ENCODE results near the gene MAGEA9B.
"Not testable (repeated sequence)": the region's sequence is repeated elsewhere in the genome, so short reads cannot be mapped to it uniquely, and the experiment has no call there.

The MAGEA9B gene, protein sequence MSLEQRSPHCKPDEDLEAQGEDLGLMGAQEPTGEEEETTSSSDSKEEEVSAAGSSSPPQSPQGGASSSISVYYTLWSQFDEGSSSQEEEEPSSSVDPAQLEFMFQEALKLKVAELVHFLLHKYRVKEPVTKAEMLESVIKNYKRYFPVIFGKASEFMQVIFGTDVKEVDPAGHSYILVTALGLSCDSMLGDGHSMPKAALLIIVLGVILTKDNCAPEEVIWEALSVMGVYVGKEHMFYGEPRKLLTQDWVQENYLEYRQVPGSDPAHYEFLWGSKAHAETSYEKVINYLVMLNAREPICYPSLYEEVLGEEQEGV

DNA sequence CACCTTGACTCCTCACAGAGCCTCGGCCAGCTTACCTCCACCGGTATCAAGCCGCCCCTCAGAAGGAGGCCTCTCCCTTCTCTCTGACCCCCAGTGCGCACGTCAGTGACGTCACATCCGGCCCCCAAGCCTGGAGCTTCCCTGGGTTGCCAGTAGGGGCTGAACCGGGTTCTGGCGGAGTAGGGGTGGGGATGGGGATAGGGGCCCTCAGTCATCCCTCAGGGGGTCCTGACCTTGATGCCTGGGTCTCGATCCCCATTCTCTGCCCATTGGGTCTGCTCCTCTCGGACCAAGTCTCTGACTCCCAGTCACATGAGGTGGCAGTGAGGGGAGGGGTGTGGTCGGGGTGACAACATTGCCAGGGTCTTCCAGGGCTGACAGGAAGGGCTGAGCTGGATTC lies at the start of gene MAGEA9B:
Gene MAGEA9B (minus strand): TSS at position 101 of the 400 bp plus-strand sequence. CDS start 4,280 bp downstream, outside the sequence.
- not testable (repeated sequence) for DNase-seq

DNA sequence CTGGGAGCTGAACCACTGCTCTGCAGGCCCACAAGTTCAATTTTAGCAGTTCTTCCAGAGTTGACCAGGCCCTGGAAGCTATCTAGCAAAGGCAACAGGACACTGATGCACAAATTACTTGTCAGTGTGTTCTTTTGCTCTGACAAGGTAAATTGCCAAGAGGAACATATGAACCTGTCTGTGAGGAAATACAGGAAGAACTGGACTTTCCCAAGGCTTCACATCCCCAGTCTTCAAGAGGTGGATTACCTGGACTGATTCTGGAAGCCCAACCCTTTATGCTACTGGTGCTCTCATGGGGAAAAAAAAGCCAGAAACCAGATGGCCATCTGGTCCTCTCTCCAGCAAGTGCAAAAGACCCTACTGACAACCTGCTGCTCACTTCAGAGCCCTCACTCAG lies 46.3 kb upstream of the MAGEA9B start:
- no peak for DNase-seq

DNA sequence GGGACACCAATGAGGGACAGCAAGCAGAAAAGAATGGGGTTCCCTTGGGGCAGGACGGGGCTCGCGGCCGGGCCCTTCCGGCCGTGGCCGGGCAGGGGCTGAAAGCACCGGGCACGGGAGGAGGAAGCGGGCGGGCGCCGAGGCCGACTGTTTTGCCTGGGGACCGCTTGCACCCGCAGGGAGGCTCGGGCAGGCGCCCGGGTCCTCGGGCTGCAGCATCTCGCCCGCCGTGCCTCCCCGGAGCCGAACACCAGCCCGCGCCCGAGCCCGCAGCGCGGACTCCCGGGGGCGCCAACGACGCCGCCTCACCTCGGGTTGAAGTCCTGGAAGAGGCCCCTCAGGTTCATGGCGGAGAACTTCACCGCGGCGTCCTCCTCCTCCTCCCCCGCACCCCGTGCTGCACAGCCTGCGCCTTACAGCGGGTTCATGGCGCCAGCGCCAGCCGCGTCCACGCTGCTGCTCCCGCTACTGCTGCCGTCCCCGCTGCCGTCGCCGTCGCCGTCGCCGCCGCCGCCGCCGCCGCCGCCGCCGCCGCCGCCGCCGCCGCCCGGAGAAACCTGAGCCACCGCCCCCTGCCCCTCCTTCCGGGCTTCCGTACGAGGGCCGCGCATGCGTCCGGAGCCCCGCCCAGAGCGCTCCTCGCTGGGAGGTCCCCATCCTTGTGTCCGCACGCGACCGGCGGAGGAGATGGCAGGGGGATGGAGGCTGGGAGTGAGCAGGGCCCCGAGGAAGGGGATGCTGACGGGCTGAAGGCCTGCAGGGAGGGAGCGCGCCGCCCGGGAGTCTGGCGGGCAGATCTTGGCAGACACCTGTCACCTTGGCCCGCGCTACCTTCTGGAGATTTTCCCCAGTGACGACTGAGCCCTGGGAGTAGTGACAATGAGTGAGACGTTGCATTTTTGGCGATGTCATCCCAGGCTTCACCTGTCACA lies 44.2 kb upstream of the MAGEA9B start, which contains the start of gene TMEM185A:
Gene TMEM185A (minus strand): TSS at position 559 of the 932 bp plus-strand sequence. CDS start 212 bp downstream, at position 347.
- DNase-seq: peak; percentile 7

DNA sequence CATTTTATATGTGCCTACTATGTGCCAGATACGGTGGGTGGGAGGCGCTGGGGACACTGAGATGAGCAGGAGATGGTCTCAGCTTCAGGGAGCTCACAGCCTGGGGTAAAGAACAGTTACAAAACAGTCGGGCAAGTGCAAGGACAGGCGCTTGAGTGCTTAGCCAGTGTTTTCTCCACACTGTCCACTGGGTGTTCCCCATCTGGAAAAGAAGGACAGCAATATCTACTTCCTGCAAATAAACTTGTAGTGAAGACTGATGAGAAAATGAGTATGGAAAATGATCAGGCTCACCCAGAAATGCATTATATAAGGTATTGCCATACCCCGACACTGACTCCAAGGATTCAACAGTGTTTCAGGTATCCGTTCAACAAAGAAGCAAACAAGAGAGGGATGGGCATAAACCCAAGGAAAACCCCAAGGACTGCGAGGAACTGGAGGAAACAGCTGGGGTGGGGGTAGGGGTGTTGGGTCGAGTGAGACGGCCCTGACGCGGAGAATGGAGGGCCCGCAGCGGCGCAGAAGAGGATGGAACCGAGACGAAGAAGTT lies 43.5 kb upstream of the MAGEA9B start:
- no peak for DNase-seq

DNA sequence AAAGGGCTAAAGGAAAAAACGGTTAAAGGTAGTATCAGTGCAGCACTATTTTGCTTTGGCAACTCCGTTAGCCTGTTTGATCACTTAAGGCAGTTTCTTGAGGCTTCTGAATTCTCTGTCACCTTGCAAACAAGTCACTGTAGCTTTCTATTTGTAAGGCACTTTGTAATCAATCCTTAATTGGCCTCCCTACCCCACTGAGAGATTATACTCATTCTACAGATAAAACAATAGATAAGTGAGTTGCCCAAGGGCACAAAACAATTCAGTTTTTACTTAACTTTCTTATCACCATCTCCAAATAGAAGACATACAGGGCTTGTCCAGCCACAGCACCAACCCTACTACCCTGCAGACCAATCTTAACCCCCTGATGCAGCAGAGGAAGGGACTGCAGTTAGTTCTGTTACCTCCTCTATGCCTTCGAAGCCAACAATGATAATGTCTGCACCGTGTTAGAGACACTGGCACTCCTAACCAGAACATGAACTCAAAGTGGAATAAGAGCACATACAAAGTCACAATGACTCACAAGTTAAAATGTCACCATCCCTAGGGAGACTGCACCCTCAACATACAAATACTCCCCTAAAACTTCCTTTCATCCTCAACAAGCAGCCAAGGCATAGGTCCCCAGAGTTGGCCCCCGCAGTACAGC lies 42.6 kb upstream of the MAGEA9B start:
- DNase-seq: no peak

DNA sequence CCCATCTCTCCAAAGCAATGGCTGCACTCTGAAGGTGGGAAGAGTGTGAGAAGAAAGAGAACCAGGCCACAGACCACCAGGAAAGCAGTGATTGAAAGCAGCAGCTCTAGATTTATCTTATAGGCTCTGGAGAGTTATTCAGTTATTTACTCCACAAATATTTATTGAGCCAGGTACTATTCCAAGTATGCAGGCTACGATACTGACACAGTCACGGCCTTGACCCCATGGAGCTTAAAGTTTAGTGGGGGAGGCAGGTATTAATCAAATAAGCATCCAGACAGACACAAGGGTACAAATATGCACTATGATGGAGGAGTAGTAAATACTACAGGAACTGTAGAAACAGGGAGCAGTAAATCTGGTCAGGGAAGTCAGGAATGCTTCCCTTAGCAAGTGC lies 41.5 kb upstream of the MAGEA9B start:
- DNase-seq: no peak

DNA sequence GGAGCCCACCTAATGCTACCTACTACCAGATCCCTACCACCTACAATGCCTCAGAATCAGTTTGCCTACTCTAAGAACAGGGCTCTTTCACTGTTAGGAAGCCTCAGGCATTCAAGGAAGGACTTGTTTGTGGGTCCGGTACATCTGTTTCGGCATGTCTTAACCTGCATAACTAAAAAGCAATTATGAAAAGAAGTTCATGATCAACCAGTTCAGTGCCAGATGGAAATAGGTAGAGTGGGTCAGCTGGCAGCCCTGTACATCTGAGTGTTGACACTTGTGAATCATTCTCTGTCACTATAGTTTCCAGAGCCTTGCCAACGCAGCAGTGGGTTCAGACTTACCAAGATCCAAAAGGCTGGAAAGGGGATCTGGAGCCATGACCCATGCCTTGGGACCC lies 41.0 kb upstream of the MAGEA9B start:
- DNase-seq: no peak

DNA sequence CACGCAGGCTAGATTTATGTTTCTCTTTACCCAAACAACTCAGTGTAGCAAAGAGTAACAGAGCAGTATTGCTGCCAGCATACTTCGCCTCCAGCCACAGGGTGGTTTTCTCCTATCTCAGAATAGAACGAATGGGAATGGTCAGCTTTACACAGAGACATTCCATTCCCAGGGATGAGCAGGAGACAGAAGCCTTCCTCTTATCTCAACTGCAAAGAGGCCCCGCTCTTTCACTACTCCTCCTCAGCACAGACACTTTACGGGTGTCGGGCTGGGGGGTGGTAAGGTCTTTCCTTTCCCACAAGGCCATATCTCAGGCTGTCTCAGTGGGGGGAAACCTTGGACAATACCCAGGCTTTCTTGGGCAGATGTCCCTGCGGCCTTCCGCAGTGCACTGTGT lies 39.6 kb upstream of the MAGEA9B start:
- not testable (repeated sequence) for DNase-seq

DNA sequence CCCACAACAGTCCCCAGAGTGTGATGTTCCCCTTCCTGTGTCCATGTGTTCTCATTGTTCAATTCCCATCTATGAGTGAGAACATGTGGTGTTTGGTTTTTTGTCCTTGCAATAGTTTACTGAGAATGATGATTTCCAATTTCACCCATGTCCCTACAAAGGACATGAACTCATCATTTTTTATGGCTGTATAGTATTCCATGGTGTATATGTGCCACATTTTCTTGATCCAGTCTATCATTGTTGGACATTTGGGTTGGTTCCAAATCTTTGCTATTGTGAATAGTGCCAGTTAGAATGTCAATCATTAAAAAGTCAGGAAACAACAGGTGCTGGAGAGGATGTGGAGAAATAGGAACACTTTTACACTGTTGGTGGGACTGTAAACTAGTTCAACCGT lies 32.4 kb upstream of the MAGEA9B start:
- not testable (repeated sequence) for DNase-seq

DNA sequence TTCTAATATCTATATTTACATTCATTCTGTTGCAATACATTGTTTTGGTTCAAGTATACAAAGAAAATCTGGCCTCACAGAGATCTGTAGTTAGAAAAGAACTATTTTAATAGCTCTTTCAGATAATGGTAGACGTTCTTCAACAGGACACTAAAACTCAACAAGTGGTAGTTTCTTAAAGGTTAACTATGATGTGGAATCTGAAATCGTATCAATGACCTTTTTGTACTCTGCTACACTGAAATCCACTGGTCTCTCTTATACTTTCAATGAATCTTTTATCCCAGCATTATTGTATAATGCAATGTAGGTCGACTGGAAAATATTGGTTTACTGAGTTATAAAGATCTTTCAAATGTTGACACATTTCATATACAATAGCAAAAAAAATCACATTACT lies 31.6 kb upstream of the MAGEA9B start:
- no peak for DNase-seq

DNA sequence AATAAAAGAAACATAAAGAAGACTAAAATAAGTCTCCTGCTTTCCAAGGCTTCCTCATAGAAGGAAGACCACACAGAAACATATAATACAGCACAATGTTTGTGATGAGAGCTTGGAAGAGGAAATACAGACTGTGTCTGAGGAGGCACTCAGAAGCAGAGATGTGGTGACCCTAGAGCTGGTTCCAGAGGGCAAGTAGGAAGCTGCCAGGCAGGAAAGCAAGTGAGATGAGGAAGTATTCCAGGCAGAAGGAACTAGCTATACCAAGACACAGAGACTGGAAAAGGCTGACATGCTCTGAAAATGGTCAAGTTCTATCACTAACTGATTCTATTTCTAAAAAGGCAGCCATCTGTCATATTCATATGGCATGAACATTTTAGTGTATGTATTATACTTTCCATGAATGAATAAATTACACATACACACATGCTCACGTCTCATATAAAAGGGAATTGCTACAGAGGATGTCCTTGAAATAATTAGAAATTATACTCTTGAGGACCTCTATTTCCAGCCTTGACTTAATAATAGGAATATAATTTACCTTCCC lies 24.4 kb upstream of the MAGEA9B start:
- no peak for DNase-seq

DNA sequence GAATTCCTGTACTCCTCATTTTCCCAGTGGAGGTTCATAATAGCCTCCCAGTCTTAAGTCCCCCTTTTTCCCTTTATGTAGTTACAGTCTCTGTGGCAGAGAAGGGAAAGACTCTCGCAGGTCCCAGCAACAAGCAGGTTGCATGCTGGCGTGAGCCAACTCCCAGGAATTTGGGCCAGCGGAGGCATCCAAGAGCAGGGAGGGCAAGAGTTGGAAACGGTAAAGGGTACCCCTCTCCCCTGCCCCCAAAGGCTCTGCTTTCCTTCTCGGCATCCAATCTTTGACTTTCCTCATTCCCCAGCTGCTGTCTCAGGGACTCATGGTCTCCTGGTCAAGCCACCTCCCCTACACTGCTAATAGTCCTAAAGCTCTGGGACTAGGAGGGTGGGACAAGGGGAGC lies 23.3 kb upstream of the MAGEA9B start:
- no peak for DNase-seq

DNA sequence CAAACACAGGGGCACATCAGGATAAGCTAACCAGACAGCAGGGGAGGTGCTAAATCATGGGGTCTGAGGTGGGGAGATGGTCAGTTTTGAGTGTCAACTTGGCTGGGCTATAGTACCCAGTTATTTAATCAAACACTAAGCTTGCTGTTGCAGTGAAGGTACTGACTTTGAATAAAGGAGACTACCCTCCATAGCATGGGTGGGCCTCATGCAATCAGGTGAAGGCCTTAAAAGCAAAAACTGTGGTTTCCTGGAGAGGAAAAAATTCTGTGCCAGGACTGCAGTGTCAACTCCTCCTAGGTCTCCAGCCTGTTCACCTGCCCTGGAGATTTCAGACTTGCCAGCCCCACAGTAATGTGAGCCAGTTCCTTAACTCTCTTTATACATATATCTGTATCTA lies 20.4 kb upstream of the MAGEA9B start:
- DNase-seq: no peak

DNA sequence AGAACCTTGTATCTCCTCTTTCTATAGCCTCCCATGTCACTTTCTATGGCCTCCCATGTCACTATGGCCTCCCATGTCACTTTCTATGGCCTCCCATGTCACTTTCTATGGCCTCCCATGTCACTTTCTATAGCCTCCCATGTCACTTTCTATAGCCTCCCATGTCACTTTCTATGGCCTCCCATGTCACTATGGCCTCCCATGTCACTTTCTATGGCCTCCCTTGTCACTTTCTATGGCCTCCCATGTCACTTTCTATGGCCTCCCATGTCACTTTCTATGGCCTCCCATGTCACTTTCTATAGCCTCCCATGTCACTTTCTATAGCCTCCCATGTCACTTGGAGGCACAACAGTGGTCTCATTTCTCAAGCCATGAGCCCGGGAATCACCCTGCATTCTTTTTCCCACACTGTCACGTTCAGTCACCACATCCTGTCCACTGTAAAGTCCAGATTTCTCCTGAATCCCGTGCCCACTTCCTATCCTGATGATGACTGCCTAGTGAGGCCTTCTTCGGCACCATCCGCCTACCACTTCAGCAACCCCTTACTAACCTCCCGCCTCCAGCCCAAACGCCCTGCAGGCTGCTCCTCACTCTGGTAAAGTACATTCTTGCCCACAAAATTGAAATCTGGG lies 18.1 kb upstream of the MAGEA9B start:
- DNase-seq: not testable (repeated sequence)

DNA sequence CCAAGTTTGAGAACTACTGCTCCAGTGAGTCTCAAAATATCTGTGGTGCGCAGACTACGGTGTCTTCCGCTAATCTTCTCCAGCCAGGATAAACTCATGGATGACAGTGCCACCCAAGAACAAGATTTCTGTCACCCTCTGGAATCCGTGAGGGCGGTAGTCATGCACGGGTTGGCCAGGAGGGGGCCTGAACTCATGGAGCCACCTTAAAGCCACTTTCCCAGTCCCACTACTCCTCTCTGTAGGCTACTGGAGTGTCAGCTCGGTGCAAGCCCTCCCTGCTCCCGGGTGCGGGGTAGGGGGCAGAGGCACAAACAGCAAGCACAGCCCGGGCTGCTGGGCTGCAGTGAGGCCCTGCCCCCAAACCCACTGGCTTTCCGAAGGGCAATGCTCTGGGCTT lies 11.3 kb upstream of the MAGEA9B start:
- DNase-seq: not testable (repeated sequence)

DNA sequence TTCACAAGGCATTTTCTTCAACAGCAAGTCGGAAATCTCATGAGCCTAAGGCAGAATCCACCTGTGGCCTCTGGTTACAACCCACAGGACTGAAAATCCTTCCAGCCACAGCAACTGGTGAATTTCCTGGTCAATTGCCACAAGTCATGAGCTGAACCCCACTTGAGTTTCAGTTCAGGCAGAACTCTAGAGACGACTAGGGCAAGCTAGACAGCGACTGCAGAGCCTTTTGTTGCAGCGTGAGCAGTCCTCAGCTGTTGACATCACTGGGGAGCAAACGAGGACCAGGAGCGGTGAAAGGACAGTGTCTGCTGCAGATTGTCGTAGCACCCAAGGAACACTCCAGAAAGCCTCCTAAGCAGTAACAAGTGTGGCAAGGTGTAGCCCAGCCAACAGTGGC lies 8.7 kb upstream of the MAGEA9B start:
- not testable (repeated sequence) for DNase-seq

DNA sequence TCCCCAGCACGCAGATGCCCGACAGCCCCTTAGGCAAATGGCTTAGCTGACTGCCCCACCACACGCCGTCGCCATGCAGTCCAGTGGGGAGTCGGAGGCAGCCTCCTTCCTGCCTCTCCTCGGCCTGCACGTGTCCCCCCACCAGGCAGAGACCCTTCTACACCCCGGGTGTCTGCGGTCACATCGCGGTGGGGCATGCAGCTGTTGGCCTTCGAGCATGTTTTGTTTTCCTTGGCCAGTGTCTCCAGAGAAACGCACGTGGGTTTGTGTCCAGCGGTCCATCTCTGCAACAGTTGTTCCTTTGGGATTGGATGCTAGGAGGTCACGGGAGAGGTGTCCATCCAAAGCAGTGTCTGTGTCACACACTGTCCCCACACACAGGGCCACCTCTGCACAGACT lies 8.0 kb upstream of the MAGEA9B start, which contains the start of gene HSFX2:
Gene HSFX2 (minus strand): TSS at position 101 of the 400 bp plus-strand sequence. CDS start 614 bp downstream, outside the sequence.
- DNase-seq: not testable (repeated sequence)

DNA sequence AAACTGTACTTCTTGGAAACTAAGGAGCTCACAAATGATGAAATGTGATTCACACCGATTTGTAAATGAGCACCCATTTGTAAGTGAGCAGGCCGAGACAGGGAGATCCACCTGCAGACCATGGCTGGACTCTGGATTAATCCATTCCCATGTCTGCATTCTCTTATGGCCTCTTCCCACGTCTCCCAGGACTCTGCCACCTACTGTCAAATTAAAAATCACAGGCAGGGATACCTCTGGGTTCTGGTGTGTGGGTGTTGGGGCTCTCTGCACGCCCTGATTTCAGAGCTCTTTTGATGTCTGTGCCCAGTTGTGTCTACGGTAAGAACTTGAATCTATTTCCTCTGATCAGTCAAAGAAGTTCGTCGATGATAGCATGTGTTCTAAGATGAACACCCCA lies 3.7 kb upstream of the MAGEA9B start:
- DNase-seq: not testable (repeated sequence)

DNA sequence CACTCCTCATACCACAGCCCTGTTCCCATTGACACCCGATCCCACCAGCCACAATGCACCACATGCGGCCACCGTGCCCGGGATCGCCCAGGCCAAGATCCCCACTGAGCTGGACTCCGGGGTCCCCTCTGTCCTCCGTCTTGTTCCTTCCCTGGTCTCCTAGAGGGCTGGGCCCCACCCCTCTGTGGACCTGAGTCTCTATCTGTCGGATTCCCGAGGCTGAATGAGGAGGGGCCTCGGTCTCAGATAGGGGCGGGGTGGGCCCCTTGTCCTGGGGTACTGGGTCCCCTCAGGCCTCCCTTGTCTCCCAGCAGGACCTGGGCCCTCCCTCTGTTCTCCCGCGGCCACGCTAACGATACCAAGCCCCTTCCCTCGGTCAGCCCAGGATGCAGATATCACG lies 1.6 kb downstream of the MAGEA9B start:
- DNase-seq: not testable (repeated sequence)

DNA sequence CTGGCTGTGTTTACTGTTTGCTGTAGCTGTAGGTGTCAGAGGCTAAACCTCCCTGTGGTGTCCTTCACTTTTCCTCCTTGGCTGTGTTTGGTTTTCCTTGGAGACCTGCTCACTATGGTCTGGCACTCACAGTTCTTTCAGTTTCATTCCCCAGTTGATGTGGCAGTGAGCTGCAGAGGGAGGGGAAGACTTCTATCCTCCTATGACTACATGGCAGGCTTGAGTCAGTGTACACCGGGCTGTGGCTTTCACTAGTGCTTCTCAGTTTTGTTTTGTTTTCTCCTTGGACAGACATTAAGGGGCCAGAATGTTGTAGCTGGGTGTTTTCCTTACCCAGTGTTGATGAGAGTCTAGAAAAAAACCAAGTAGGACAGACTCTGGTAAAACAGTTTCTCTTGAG lies 13.8 kb downstream of the MAGEA9B start:
- DNase-seq: not testable (repeated sequence)

DNA sequence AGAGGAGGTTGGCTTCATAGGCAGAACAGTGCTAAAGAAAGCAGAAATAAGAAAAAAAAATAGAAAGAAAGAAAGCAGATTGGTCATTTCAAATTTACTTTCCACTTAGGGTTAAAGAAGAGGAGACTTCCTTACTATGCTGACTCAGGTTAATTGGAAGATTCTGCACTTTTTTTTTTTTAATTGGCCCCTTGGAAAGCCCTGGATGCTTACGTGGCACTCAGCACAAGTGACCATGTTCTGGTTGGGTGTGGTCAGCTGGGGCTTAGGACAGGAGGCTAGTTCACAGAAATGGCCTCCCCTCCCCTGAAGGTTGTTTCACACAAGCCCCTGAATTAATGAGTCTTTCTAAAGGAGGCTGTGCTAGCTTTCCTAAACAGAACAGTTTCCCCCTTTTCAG lies 14.5 kb downstream of the MAGEA9B start:
- DNase-seq: no peak

DNA sequence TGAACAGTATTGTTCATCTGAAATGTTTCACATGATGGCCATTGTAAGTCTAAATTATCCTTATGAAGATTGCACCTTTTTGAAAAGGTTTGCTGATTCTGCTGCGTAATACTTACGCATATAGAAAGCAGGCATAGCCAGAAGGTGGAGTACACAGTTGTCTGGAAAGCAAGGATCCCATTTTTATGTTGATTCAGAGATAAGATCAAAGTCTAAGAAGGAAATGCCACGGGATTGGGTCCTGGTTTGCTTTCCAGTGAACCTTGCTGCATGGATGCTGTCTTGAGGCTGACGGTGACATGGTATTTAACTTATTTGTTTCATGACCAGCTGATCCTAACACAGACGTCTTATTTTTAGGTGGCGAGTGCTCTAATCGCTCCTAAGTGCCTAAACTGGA lies 15.5 kb downstream of the MAGEA9B start:
- DNase-seq: peak; percentile 0
